ENCODE data around the gene USP5. TPM values are rescaled to one million over a fixed set of nuclear protein-coding genes. Genes with fewer than 3 reads are reported as not detected.

Gene USP5
- total and polyA plus RNA-seq, 2 donors (not counting 3 experiments of a cell fraction or from before 2014, with no cell fraction given) = 68.9 to 135 TPM

DNA sequence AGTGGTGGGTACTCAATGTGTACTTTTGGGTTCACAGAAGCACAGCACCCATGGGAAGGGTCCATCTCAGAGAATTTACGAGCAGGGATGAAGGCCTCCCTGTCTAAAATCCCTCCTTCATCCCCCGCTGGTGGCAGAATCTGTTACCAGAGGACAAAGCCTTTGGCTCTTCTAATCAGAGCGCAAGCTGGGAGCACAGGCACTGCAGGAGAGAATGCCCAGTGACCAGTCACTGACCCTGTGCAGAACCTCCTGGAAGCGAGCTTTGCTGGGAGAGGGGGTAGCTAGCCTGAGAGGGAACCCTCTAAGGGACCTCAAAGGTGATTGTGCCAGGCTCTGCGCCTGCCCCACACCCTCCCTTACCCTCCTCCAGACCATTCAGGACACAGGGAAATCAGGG, 31.8 kb upstream of the USP5 start:
- Histone ChIP-seq H3K4me2 (ENCODE audit: insufficient read depth, low read length) (no peak overlapping the region), H3K4me3 (replicated peaks in 1 of 3; ENCODE audit: insufficient read depth in 1 of 3, low read depth in 1 of 3, low read length in 3 of 3) (no peak overlapping the region), H4K20me1 (replicated peaks; ENCODE audit: control insufficient read depth, extremely low read depth, insufficient read depth, low read length) (no peaks in the 10 kb centered on the region), H3K9me1 (replicated peaks; ENCODE audit: control insufficient read depth, extremely low read depth, insufficient read depth, low read length) (no peaks in the 10 kb centered on the region), H3K36me3 (ENCODE audit: control insufficient read depth in 2 of 2, extremely low read depth in 1 of 2, insufficient read depth in 2 of 2, low read length in 2 of 2) (no peaks in the 10 kb centered on the region), H3K27me3 (ENCODE audit: control insufficient read depth in 2 of 2, insufficient read depth in 2 of 2, low read length in 2 of 2) (peaks cover 3% of the 10 kb centered on the region in 2 experiments), H2AFZ (ENCODE audit: low read depth, low read length) (no peak overlapping the region), H3K9me3 (replicated peaks; ENCODE audit: control insufficient read depth, insufficient read depth, low read length) (no peaks in the 10 kb centered on the region), H3K9ac (replicated peaks; ENCODE audit: extremely low read depth, insufficient read depth, low read length) (no peak overlapping the region), H3K4me1 (ENCODE audit: control insufficient read depth, extremely low read depth, insufficient read depth, low read length) (peaks cover 16% of the 10 kb centered on the region), H3K27ac (ENCODE audit: insufficient read depth, low read depth, low read length) (no peak overlapping the region), H3K79me2 (ENCODE audit: control insufficient read depth, insufficient read depth, low read length) (no peaks in the 10 kb centered on the region)
- no peak for TF ChIP-seq JUN (IDR thresholded peaks at IDR 0.05; ENCODE audit: borderline replicate concordance, insufficient read depth, insufficient read length, low read depth)
- TF ChIP-seq MYC (IDR thresholded peaks at IDR 0.05; ENCODE audit: low read depth, low read length) = no peak
- TF ChIP-seq GATA2 (IDR thresholded peaks at IDR 0.05; ENCODE audit: insufficient read depth, insufficient read length, low read depth, low read length) = no peak
- TF ChIP-seq, protein P1, sequence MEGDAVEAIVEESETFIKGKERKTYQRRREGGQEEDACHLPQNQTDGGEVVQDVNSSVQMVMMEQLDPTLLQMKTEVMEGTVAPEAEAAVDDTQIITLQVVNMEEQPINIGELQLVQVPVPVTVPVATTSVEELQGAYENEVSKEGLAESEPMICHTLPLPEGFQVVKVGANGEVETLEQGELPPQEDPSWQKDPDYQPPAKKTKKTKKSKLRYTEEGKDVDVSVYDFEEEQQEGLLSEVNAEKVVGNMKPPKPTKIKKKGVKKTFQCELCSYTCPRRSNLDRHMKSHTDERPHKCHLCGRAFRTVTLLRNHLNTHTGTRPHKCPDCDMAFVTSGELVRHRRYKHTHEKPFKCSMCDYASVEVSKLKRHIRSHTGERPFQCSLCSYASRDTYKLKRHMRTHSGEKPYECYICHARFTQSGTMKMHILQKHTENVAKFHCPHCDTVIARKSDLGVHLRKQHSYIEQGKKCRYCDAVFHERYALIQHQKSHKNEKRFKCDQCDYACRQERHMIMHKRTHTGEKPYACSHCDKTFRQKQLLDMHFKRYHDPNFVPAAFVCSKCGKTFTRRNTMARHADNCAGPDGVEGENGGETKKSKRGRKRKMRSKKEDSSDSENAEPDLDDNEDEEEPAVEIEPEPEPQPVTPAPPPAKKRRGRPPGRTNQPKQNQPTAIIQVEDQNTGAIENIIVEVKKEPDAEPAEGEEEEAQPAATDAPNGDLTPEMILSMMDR (IDR thresholded peaks at IDR 0.05; ENCODE audit: extremely low read depth in 1 of 2, insufficient read depth in 1 of 2, low read depth in 1 of 2, low read length in 2 of 2) = no peak
- TF ChIP-seq, protein P2, sequence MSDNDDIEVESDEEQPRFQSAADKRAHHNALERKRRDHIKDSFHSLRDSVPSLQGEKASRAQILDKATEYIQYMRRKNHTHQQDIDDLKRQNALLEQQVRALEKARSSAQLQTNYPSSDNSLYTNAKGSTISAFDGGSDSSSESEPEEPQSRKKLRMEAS (IDR thresholded peaks at IDR 0.05; ENCODE audit: insufficient read depth, insufficient read length) = no peak
- no peak for TF ChIP-seq POLR2AphosphoS5 (IDR thresholded peaks at IDR 0.05; ENCODE audit: insufficient read depth, low read depth, low read length)
- ChIA-PET CTCF (interaction anchor here (12.0 kb wide), 1 partner anchor 67 kb away, joined by 148 read pairs; the partner anchor contains the start of gene MLF2), POLR2A (no interaction called here)
- FAIRE-seq (no peak), DNase-seq (ENCODE audit: low read depth, low spot score) (no peak)
- intact Hi-C loops (cut with micrococcal nuclease) (no loop called here), dilution Hi-C loops (cut with MboI; ENCODE audit: extremely low pct_ligation_motif_present, low sequenced_read_pairs) (no loop called here)
- no TSS peak for BruUV-seq (replicated peaks)
